ENCODE data around the gene CDKL2.

DNA sequence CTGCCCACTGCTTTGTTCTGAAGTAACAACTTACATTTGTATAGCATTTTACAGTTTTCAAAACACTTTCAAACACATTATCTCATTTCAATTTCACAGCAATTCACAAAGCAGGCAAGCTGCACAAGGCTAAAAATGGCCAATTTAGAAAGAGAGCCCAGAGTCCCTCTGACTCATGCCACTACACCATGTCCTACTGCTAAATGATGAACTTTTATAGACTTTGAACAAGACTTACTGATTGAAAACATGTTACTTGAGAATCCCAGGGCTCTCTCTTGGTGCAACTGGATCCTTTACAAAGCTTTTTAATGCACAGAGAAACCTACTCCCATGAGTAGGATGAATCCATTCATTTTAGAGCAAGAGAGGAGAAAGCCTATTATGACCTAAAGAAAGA is 48.6 kb upstream of the CDKL2 start:
- TF ChIP-seq ZNF274 (IDR thresholded peaks at IDR 0.05; ENCODE audit: low read depth, low read length) (no peak), SUZ12 (IDR thresholded peaks at IDR 0.05; ENCODE audit: extremely low read depth, insufficient read depth, insufficient read length) (no peak)

Measured in NT2/D1 (cell line).